ENCODE data around the gene PTPRCAP. TPM values are rescaled to one million over a fixed set of nuclear protein-coding genes. Genes with fewer than 3 reads are reported as not detected.

Gene PTPRCAP
- total RNA-seq, 1 donor = 0.45 TPM

GRCh38 chr11:67396587-67397389 lies 40.7 kb downstream of the PTPRCAP start:
- TF ChIP-seq CTCF (IDR thresholded peaks at IDR 0.05; ENCODE audit: insufficient read depth, low read length) = no peak
- H3K4me3 ChIP-seq (ENCODE audit: low read depth, low read length) = no peak overlapping the region
- no peak for DNase-seq (ENCODE audit: low read depth)

GRCh38 chr11:67396259-67396581 lies 41.3 kb downstream of the PTPRCAP start:
- no peak overlapping the region for H3K4me3 ChIP-seq (ENCODE audit: low read depth, low read length)
- TF ChIP-seq CTCF (IDR thresholded peaks at IDR 0.05; ENCODE audit: insufficient read depth, low read length) = no peak
- DNase-seq (ENCODE audit: low read depth) = no peak

- H3K4me3 ChIP-seq (ENCODE audit: low read depth, low read length) = no peak overlapping the region
- no peak for DNase-seq (ENCODE audit: low read depth)
- TF ChIP-seq CTCF (IDR thresholded peaks at IDR 0.05; ENCODE audit: insufficient read depth, low read length) = no peak
Observed at GRCh38 chr11:67395555-67396258, 41.8 kb downstream of the PTPRCAP start.

- TF ChIP-seq CTCF (IDR thresholded peaks at IDR 0.05; ENCODE audit: insufficient read depth, low read length) = no peak
- no peak overlapping the region for H3K4me3 ChIP-seq (ENCODE audit: low read depth, low read length)
- no peak for DNase-seq (ENCODE audit: low read depth)
Observed at GRCh38 chr11:67393990-67394389, 43.5 kb downstream of the PTPRCAP start.

- no peak for DNase-seq (ENCODE audit: low read depth)
- H3K4me3 ChIP-seq (ENCODE audit: low read depth, low read length) = peak overlapping the region; percentile 22
- no peak for TF ChIP-seq CTCF (IDR thresholded peaks at IDR 0.05; ENCODE audit: insufficient read depth, low read length)
Observed at GRCh38 chr11:67393437-67393836, 44.0 kb downstream of the PTPRCAP start.

GRCh38 chr11:67392183-67392715 lies 45.2 kb downstream of the PTPRCAP start:
- TF ChIP-seq CTCF (IDR thresholded peaks at IDR 0.05; ENCODE audit: insufficient read depth, low read length) = no peak
- H3K4me3 ChIP-seq (ENCODE audit: low read depth, low read length) = peak overlapping the region; percentile 95
- DNase-seq (ENCODE audit: low read depth) = no peak

All from fibroblast of the aortic adventitia (primary cell).